GM21529 (cell line): ENCODE data around the gene CYP21A2.
"Not testable (repeated sequence)": the region's sequence is repeated elsewhere in the genome, so short reads cannot be mapped to it uniquely, and the experiment has no call there.

Experiments
- ATAC-seq: cut with Tn5 transposase; IDR thresholded peaks from one replicate; pipeline ENCODE4 v1.9.1; 2021; ENCODE audit not compliant: unreplicated experiment

The CYP21A2 gene

DNA sequence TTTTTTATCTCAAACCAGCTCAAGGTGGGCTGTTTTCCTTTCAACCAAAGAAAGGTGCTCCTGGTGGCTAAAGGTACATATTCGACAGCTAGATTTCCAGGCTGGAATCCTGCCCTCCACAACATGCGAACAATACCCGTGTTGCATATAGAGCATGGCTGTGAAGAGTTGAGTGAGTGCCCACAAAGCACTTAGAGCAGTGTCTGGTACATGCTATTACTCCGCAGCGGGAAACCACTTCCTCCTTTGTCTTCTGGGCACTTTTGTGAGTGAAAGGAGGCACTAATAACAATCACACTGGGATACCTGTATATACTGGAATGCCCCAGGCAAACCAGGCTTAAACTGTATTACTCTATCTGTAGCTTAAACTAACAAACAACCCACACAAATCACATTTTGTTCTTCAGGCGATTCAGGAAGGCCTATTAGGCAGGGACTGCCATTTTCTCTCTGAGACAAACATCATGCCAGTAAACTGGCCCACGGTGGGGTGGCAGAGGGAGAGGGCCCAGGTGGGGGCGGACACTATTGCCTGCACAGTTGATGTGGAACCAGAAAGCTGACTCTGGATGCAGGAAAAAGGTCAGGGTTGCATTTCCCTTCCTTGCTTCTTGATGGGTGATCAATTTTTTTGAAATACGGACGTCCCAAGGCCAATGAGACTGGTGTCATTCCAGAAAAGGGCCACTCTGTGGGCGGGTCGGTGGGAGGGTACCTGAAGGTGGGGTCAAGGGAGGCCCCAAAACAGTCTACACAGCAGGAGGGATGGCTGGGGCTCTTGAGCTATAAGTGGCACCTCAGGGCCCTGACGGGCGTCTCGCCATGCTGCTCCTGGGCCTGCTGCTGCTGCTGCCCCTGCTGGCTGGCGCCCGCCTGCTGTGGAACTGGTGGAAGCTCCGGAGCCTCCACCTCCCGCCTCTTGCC lies at the start of gene CYP21A2:
CYP21A2 (plus strand) TSS at position 818 of the 927 bp plus-strand sequence; CDS start at position 826, 8 bp downstream.
- ATAC-seq = not testable (repeated sequence)

DNA sequence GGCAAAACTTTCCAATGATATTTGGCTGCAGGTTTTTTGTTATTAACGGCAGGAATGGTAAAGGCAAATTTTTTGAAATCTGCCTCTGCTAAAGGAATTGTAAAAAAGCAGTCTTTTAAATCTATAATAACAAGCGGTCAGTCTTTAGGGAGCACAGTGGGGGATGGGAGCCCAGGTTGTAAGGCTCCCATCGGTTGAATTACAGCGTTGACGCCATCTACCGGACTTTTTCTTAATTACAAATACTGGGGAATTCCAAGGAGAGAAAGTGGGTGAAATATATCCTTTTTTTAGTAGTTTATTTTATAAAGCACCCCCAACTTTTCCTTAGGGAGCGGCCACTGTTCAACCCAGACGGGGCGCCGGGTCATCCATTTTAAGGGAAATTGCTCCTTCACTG lies 48.9 kb upstream of the CYP21A2 start:
- not testable (repeated sequence) for ATAC-seq

DNA sequence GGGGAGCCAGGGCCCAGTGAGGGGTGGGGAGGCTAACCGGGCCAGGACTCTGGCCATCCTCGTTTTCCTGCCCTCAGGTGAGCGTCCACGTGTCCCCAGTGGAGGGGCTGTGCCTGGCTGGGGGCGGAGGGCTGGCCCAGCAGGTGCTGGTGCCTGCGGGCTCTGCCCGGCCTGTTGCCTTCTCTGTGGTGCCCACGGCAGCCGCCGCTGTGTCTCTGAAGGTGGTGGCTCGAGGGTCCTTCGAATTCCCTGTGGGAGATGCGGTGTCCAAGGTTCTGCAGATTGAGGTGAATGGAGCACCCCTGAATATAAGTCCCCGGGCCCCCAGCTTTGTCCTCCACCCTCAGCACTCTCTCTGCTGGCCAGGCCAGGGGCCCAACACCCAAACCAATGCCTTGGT lies 43.8 kb upstream of the CYP21A2 start:
- not testable (repeated sequence) for ATAC-seq

DNA sequence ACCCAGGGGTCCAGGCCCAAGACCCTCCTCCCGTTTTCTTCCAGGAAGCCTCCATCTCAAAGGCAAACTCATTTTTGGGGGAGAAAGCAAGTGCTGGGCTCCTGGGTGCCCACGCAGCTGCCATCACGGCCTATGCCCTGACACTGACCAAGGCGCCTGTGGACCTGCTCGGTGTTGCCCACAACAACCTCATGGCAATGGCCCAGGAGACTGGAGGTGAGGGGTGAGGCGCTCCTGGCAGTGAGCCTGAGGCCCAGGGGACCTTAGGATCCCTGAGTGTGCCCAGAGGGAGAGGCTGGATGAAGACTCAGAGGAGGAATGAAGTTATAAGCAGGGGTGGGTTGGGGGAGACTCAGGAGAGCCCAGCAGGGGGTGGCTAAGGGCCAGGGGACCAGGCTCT lies 41.8 kb upstream of the CYP21A2 start:
- not testable (repeated sequence) for ATAC-seq

DNA sequence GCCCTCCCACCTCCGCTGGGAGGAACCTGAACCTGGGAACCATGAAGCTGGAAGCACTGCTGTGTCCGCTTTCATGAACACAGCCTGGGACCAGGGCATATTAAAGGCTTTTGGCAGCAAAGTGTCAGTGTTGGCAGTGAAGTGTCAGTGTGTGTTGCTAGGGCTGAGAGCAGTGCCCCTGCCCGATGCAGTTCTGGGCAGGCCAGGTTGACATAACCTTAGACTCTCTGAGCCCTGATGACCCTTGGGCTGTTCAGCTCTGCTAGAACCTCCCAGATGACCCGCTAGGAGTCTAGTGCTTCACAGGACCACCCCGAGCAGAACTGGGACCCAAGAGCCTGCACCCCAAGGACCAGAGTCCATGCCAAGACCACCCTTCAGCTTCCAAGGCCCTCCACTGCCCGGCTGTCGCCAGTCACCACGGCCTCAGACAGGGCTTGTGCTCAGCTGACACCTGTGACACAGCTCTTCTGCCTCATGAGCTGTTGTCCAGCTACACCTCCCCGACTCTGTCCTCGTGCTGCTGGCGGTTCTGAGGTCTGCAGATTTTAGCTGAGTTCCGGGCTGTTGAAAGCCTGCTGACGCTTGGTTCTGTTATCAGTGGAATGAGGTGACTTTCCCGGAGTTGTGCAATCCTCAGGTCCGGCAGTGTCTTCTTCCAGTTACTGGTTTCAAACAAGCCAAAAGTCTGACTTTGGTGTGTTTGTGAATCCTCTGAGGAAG lies 35.5 kb upstream of the CYP21A2 start:
- ATAC-seq = not testable (repeated sequence)

DNA sequence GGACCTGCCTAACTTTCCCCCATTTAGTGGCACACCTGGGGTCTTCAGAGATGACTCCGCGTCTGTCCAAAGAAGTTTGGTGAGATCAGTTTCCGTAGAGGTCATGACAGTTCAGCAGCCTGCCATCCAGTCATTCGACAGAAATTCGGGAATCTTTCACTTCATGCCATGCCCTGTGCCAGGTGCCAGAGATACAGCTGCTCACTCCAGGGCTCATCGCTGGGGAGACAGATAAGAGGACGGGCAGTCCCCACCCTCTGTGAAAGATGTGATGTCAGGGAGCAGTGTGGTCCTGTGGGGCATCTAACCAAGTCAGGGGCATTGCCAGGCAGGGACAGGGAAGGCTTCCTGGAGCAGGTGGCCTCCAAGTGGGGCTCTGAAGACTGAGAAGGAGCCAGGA lies 34.9 kb upstream of the CYP21A2 start:
- ATAC-seq = not testable (repeated sequence)

DNA sequence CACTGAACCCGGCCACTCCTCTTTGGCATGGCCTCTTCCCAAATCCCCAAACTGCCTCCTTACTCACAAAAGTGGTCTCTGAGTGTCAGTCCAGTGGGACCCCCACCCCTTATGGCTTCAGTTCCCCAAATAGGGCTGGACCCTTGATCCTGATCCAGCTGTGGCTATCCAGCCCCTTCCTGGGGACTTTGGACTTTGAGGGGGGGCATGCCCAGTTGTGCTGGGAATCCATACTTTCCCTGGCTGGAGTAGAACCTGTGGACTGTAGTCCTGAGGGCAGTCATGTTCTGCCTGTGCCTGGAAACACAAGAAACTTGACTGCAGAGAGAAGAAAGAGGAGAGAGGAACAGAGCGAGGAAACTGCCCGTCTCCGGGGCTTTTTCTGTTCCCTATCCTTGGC lies 33.8 kb upstream of the CYP21A2 start:
- ATAC-seq = not testable (repeated sequence)

DNA sequence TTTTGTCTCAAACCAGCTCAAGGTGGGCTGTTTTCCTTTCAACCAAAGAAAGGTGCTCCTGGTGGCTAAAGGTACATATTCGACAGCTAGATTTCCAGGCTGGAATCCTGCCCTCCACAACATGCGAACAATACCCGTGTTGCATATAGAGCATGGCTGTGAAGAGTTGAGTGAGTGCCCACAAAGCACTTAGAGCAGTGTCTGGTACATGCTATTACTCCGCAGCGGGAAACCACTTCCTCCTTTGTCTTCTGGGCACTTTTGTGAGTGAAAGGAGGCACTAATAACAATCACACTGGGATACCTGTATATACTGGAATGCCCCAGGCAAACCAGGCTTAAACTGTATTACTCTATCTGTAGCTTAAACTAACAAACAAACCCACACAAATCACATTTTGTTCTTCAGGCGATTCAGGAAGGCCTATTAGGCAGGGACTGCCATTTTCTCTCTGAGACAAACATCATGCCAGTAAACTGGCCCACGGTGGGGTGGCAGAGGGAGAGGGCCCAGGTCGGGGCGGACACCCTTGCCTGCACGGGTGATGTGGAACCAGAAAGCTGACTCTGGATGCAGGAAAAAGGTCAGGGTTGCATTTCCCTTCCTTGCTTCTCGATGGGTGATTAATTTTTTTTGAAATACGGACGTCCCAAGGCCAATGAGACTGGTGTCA lies 33.2 kb upstream of the CYP21A2 start:
- ATAC-seq = not testable (repeated sequence)

DNA sequence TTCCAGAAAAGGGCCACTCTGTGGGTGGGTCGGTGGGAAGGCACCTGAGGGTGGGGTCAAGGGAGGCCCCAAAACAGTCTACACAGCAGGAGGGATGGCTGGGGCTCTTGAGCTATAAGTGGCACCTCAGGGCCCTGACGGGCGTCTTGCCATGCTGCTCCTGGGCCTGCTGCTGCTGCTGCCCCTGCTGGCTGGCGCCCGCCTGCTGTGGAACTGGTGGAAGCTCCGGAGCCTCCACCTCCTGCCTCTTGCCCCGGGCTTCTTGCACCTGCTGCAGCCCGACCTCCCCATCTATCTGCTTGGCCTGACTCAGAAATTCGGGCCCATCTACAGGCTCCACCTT lies 32.7 kb upstream of the CYP21A2 start:
- ATAC-seq = not testable (repeated sequence)

DNA sequence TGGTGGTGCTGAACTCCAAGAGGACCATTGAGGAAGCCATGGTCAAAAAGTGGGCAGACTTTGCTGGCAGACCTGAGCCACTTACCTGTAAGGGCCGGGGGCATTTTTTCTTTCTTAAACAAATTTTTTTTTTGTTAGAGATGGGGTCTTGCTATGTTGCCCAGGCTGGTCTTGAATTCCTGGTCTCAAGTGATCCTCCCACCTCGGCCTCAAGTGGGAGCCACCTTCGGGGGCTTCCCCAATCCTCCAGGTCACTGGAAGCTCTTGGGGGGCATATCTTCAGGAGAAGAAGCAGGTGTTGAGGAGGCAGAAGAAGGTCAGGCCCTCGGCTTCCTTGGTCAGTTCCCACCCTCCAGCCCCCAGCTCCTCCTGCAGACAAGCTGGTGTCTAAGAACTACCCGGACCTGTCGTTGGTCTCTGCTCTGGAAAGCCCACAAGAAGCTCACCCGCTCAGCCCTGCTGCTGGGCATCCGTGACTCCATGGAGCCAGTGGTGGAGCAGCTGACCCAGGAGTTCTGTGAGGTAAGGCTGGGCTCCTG lies 32.2 kb upstream of the CYP21A2 start:
- not testable (repeated sequence) for ATAC-seq

DNA sequence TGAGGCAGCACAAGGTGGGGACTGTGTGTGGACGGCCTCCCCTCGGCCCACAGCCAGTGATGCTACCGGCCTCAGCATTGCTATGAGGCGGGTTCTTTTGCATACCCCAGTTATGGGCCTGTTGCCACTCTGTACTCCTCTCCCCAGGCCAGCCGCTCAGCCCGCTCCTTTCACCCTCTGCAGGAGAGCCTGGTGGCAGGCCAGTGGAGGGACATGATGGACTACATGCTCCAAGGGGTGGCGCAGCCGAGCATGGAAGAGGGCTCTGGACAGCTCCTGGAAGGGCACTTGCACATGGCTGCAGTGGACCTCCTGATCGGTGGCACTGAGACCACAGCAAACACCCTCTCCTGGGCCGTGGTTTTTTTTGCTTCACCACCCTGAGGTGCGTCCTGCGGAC lies 31.1 kb upstream of the CYP21A2 start:
- not testable (repeated sequence) for ATAC-seq

DNA sequence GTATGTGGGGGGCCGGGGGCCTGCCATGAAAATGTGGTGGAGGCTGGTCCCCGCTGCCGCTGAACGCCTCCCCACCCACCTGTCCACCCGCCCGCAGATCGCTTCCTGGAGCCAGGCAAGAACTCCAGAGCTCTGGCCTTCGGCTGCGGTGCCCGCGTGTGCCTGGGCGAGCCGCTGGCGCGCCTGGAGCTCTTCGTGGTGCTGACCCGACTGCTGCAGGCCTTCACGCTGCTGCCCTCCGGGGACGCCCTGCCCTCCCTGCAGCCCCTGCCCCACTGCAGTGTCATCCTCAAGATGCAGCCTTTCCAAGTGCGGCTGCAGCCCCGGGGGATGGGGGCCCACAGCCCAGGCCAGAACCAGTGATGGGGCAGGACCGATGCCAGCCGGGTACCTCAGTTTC lies 30.2 kb upstream of the CYP21A2 start:
- ATAC-seq = not testable (repeated sequence)

DNA sequence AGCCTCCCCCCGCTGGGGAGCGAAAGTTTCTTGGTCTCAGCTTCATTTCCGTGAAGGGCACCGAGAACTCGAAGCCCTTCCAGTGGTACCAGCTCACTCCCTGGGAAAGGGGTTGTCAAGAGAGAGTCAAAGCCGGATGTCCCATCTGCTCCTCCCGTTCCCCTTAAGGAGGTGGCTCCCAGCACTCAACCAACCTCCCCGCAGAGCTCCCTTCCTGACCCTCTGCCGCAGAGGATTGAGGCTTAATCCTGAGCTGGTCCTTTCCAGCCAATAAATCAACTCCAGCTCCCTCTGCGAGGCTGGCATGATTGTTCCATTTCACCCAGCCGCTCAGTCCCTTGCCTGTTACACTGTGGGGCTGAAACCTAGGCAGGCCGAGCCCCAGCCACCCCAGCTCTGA lies 29.6 kb upstream of the CYP21A2 start:
- ATAC-seq = not testable (repeated sequence)

DNA sequence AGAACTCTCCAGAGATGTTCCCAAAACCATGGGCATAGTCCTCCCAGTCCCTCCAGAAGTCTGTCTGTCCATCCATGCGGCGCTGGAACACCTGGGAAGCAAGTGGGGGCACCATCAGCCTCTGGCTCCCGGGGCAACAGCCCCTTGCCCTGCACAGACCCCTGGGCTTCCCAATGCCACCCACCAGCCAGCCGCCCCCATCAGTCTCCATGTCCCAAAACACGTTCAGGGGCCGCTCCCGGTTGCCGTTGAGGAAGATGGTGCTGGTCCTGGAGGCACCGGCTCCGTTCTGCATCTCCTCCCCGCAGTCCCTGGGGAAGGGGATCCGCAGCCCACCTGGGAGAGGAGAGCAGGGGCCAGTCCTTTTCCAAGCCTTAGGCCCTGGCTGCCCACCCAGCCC lies 28.7 kb upstream of the CYP21A2 start:
- not testable (repeated sequence) for ATAC-seq

DNA sequence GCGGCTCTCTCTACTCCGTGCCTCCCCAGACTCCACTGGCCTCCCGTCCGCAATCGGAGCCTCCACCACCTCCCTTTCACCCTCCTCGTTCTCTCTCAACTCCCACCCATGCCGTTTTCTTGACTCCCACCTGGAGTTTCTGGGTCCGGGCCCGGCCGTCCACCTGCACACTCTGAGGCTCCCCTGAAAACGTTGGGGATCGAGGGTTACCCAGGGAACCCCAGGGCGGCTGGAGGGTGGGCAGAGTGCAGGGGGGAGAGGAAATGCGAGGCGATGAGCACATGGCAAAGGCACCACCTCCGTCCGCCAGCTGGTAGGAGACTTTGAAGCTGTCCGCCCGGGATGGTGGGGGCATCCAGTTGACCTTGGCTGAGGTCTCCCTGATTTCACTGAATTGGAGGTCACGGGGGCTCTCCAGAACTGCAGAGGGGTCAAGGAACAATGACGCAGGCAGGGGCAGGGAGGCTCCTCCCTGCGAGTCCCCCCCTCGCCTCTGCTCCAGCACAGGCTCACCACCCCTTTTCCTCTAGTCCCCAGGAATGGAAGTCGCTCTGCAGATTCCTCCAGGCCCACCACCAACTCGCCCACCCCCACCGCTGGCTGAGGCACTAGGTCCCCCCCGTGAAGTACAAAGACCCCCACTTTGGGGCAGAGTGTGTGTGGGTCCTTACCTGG lies 27.2 kb upstream of the CYP21A2 start:
- ATAC-seq = not testable (repeated sequence)

DNA sequence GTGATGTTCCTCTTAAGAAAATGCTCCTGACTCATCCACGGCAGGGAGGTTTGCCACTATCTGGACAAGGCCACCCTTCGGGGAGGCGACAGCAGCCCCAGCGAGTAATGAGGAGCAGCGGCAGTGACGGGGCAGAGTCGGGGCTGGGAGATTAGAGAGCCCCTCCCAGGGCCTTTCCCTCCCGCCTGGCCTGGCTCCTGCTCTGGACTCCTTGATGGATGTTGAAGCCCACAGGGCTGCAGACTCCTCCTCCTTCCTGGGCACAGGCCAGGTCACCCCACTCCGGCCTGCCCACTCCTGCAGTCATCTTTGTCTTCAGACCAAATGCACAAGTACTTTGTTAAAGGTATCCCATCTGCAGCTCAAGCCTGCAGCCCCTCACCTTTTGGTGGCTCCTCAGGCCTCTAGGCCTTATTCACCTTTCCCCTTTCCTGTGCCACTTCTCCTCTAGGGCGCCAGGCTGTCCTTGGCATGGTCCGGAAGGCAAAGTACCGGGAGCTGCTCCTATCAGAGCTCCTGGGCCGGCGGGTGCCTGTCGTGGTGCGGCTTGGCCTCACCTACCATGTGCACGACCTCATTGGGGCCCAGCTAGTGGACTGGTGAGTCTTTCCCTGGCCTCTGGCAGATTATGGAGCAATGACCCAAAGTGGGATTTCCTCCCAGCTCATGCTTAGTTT lies 25.1 kb upstream of the CYP21A2 start:
- ATAC-seq = not testable (repeated sequence)

DNA sequence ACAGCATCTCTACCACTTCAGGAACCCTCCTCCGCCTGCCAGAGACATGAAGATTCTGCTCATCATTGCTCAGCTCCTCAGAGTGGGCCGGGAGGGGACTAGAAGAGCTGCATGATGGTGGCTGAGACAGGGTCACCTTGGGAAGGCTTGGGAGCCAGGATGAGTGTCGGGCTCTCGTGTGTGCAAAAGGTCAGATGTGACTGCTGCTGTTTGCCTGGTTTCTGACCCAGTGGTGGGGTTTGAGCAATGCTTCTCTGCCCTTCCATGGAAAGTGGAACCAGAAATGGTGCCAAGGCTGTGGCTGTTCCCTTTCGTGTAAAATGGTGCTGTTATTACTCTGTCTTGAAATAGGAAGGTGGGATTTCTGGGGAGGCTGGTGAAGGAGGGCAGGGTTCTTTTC lies 24.5 kb upstream of the CYP21A2 start:
- ATAC-seq = not testable (repeated sequence)

DNA sequence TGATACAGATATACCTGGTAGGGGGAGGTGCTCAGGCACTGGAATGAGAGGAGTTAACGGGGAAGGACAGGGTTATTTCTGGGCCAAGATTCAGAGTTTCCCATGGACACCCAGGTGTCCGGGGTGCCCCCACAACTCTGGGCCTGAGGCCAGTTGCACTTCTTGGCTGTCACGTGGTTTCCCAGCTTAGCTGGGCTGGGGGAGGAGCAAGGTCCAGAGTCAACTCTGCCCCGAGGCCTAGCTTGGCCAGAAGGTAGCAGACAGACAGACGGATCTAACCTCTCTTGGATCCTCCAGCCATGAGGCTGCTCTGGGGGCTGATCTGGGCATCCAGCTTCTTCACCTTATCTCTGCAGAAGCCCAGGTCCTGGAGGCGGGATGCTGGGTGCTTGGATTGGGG lies 23.7 kb upstream of the CYP21A2 start, which contains the start of gene C4B:
C4B (plus strand) TSS at position 249 of the 400 bp plus-strand sequence; CDS start at position 300, 51 bp downstream.
- ATAC-seq = not testable (repeated sequence)

DNA sequence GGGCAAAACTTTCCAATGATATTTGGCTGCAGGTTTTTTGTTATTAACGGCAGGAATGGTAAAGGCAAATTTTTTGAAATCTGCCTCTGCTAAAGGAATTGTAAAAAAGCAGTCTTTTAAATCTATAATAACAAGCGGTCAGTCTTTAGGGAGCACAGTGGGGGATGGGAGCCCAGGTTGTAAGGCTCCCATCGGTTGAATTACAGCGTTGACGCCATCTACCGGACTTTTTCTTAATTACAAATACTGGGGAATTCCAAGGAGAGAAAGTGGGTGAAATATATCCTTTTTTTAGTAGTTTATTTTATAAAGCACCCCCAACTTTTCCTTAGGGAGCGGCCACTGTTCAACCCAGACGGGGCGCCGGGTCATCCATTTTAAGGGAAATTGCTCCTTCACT lies 16.1 kb upstream of the CYP21A2 start:
- not testable (repeated sequence) for ATAC-seq

DNA sequence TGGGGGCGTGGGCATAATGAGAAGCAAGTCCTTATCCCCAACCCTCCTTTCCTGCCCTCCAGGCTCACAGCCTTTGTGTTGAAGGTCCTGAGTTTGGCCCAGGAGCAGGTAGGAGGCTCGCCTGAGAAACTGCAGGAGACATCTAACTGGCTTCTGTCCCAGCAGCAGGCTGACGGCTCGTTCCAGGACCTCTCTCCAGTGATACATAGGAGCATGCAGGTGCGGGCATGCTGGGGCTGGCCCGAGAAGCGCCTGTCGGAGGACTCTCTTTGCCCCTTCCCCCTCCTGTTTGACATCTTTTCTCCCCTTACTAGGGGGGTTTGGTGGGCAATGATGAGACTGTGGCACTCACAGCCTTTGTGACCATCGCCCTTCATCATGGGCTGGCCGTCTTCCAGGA lies 9.6 kb upstream of the CYP21A2 start:
- not testable (repeated sequence) for ATAC-seq
